AG09309 (cell line): ENCODE measurements around the gene TMEM121.

ENCODE experiments used
- DNase-seq: peaks from one replicate; pipeline ENCODE4 v3.0.0-alpha.2; 2010; ENCODE audit warnings: low read depth
- H3K4me3 ChIP-seq: 2 replicates; pipeline ENCODE4 v1.5.1; 2011; ENCODE audit warnings: mild to moderate bottlenecking, low read depth, low read length, moderate library complexity; ENCODE audit not compliant: control insufficient read depth
- CTCF ChIP-seq: IDR thresholded peaks from 2 replicates; pipeline ENCODE4 v1.5.1; 2011; ENCODE audit warnings: mild to moderate bottlenecking, low read depth, low read length, inconsistent platforms; ENCODE audit not compliant: insufficient read depth, control insufficient read depth; ENCODE audit errors: missing control alignments

TMEM121 gene

GRCh38 chr14:105480199-105480746 is 46.1 kb upstream of the TMEM121 start:
- no peak for TF ChIP-seq CTCF
- DNase-seq, result no peak
- H3K4me3 ChIP-seq, result no peak overlapping the region

GRCh38 chr14:105480807-105481801 is 45.3 kb upstream of the TMEM121 start:
- peak; percentile 99 for TF ChIP-seq CTCF
- DNase-seq, result peak; percentile 31
- peak overlapping the region; percentile 55 for H3K4me3 ChIP-seq

- H3K4me3 ChIP-seq, result peak overlapping the region; percentile 55
- no peak for TF ChIP-seq CTCF
- peak; percentile 91 for DNase-seq
Observed at GRCh38 chr14:105481886-105482457, 44.4 kb upstream of the TMEM121 start.

GRCh38 chr14:105482486-105483110 is 43.8 kb upstream of the TMEM121 start:
- DNase-seq, result no peak
- no peak for TF ChIP-seq CTCF
- no peak overlapping the region for H3K4me3 ChIP-seq

- no peak for TF ChIP-seq CTCF
- DNase-seq, result no peak
- H3K4me3 ChIP-seq, result no peak overlapping the region
Observed at GRCh38 chr14:105483300-105484068, 42.9 kb upstream of the TMEM121 start.
